Measurements from ENCODE around the gene CGNL1.

CGNL1 gene

GRCh38 chr15:57496946-57497869, 120.9 kb downstream of the CGNL1 start:
- DNase-seq (ENCODE audit: low spot score) = no peak

- no peak for DNase-seq (ENCODE audit: low spot score)
Measured at GRCh38 chr15:57500256-57500655, 124.0 kb downstream of the CGNL1 start.

GRCh38 chr15:57500979-57501576, 124.8 kb downstream of the CGNL1 start:
- peak; percentile 21 for DNase-seq (ENCODE audit: low spot score)

- no peak for DNase-seq (ENCODE audit: low spot score)
Measured at GRCh38 chr15:57502116-57502515, 125.8 kb downstream of the CGNL1 start.

- no peak for DNase-seq (ENCODE audit: low spot score)
Measured at GRCh38 chr15:57503051-57503702, 126.9 kb downstream of the CGNL1 start.

GRCh38 chr15:57503911-57504598, 127.8 kb downstream of the CGNL1 start:
- DNase-seq (ENCODE audit: low spot score) = no peak

GRCh38 chr15:57504599-57504940, 128.3 kb downstream of the CGNL1 start:
- no peak for DNase-seq (ENCODE audit: low spot score)

GRCh38 chr15:57505056-57505715, 128.9 kb downstream of the CGNL1 start:
- DNase-seq (ENCODE audit: low spot score) = no peak

- DNase-seq (ENCODE audit: low spot score) = no peak
Measured at GRCh38 chr15:57505949-57506391, 129.7 kb downstream of the CGNL1 start.

GRCh38 chr15:57506422-57506821, 130.1 kb downstream of the CGNL1 start:
- no peak for DNase-seq (ENCODE audit: low spot score)

GRCh38 chr15:57507111-57507510, 130.8 kb downstream of the CGNL1 start:
- no peak for DNase-seq (ENCODE audit: low spot score)

- no peak for DNase-seq (ENCODE audit: low spot score)
Measured at GRCh38 chr15:57509126-57509525, 132.8 kb downstream of the CGNL1 start.

GRCh38 chr15:57509965-57510364, 133.7 kb downstream of the CGNL1 start:
- no peak for DNase-seq (ENCODE audit: low spot score)

- no peak for DNase-seq (ENCODE audit: low spot score)
Measured at GRCh38 chr15:57510647-57511046, 134.3 kb downstream of the CGNL1 start.

GRCh38 chr15:57516327-57517029, 140.2 kb downstream of the CGNL1 start:
- DNase-seq (ENCODE audit: low spot score) = no peak

- DNase-seq (ENCODE audit: low spot score) = no peak
Measured at GRCh38 chr15:57517030-57517671, 140.8 kb downstream of the CGNL1 start.

- no peak for DNase-seq (ENCODE audit: low spot score)
Measured at GRCh38 chr15:57518779-57519405, 142.6 kb downstream of the CGNL1 start.

GRCh38 chr15:57519806-57520205, 143.5 kb downstream of the CGNL1 start:
- DNase-seq (ENCODE audit: low spot score) = no peak

GRCh38 chr15:57521503-57521902, 145.2 kb downstream of the CGNL1 start:
- DNase-seq (ENCODE audit: low spot score) = no peak

- DNase-seq (ENCODE audit: low spot score) = no peak
Measured at GRCh38 chr15:57522148-57522547, 145.8 kb downstream of the CGNL1 start.
